Measurements from ENCODE around the gene RNF151.

Gene RNF151

GRCh38 chr16:1944612-1945199 is 21.9 kb upstream of the RNF151 start:
- TF ChIP-seq, protein P1, sequence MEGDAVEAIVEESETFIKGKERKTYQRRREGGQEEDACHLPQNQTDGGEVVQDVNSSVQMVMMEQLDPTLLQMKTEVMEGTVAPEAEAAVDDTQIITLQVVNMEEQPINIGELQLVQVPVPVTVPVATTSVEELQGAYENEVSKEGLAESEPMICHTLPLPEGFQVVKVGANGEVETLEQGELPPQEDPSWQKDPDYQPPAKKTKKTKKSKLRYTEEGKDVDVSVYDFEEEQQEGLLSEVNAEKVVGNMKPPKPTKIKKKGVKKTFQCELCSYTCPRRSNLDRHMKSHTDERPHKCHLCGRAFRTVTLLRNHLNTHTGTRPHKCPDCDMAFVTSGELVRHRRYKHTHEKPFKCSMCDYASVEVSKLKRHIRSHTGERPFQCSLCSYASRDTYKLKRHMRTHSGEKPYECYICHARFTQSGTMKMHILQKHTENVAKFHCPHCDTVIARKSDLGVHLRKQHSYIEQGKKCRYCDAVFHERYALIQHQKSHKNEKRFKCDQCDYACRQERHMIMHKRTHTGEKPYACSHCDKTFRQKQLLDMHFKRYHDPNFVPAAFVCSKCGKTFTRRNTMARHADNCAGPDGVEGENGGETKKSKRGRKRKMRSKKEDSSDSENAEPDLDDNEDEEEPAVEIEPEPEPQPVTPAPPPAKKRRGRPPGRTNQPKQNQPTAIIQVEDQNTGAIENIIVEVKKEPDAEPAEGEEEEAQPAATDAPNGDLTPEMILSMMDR (conservative IDR thresholded peaks at IDR 0.05; ENCODE audit: control insufficient read depth, insufficient read depth, low read depth, low read length): no peak
- DNase-seq (ENCODE audit: low read depth): no peak
- H3K4me3 ChIP-seq (ENCODE audit: control insufficient read depth, low read depth, low read length): no peak overlapping the region

GRCh38 chr16:1945559-1946391 is 20.9 kb upstream of the RNF151 start:
- DNase-seq (ENCODE audit: low read depth): no peak
- TF ChIP-seq, protein P1 (conservative IDR thresholded peaks at IDR 0.05; ENCODE audit: control insufficient read depth, insufficient read depth, low read depth, low read length): no peak
- no peak overlapping the region for H3K4me3 ChIP-seq (ENCODE audit: control insufficient read depth, low read depth, low read length)

DNA sequence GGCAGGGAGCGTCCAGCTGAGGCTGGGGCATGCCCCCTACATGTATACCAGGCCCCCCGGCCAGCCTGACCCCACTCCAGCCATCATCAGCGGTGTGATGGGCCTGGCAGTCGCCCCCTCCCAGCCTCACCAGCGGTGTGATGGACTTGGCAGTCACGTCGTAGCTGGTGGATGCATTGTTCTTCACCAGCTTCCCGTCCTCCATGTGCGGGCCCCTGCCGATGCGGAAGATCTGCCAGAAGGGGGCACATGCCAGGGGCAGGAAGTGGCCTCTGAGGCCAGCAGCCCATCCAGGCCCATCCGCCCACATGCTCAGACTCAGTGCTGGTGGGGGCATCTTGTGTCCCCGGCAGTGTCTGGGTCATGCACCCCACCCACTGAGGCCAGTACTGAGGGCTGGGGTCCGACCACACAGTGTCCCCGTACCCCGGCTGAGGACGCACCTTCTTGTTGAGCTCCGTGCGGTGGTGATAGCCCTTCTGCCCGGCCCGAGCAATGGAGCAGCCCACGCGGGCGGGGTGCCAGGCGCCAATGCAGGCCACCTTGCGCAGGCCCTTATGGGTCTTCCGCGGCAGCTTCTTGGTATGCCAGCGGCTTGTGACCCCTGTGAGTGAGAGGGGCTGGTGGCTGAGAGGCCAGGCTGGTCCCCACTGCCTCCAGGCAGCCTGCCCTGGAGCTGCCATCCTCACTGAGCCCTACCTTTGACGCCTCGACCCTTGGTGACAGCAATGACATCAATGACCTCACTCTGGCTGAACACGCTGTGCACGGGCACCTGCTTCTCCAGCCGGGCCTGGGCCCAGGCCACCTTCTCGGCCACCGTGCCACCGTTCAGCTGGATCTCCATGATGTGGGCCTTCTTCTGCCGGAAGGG is 19.9 kb upstream of the RNF151 start:
- no peak overlapping the region for H3K4me3 ChIP-seq (ENCODE audit: control insufficient read depth, low read depth, low read length)
- TF ChIP-seq, protein P1 (conservative IDR thresholded peaks at IDR 0.05; ENCODE audit: control insufficient read depth, insufficient read depth, low read depth, low read length): no peak
- DNase-seq (ENCODE audit: low read depth): no peak

- no peak for DNase-seq (ENCODE audit: low read depth)
- TF ChIP-seq, protein P1 (conservative IDR thresholded peaks at IDR 0.05; ENCODE audit: control insufficient read depth, insufficient read depth, low read depth, low read length): no peak
- H3K4me3 ChIP-seq (ENCODE audit: control insufficient read depth, low read depth, low read length): no peak overlapping the region
Measured at GRCh38 chr16:1947369-1947670, 19.3 kb upstream of the RNF151 start.

- no peak overlapping the region for H3K4me3 ChIP-seq (ENCODE audit: control insufficient read depth, low read depth, low read length)
- TF ChIP-seq, protein P1 (conservative IDR thresholded peaks at IDR 0.05; ENCODE audit: control insufficient read depth, insufficient read depth, low read depth, low read length): no peak
- DNase-seq (ENCODE audit: low read depth): no peak
Measured at GRCh38 chr16:1949507-1949906, 17.1 kb upstream of the RNF151 start.

- TF ChIP-seq, protein P1 (conservative IDR thresholded peaks at IDR 0.05; ENCODE audit: control insufficient read depth, insufficient read depth, low read depth, low read length): no peak
- no peak overlapping the region for H3K4me3 ChIP-seq (ENCODE audit: control insufficient read depth, low read depth, low read length)
Measured at GRCh38 chr16:1950047-1950446, 16.6 kb upstream of the RNF151 start.

More at GRCh38 chr16:1950047-1950446, 16.6 kb upstream of the RNF151 start:
- DNase-seq (ENCODE audit: low read depth): no peak
